SK-N-MC (cell line): ENCODE data around the gene CSTPP1.

Source experiments
- EZH2 ChIP-seq: fragments of 200-600 bp; sonication (generic); IDR thresholded peaks from one replicate; pipeline ENCODE4 v1.6.1; 2017; ENCODE audit warnings: antibody characterized with exemption
- FOXP2 ChIP-seq: optimal IDR thresholded peaks from 2 replicates; pipeline ENCODE3; 2011; ENCODE audit warnings: mild to moderate bottlenecking, moderate library complexity; ENCODE audit not compliant: insufficient read depth; ENCODE audit errors: extremely low read length, control extremely low read depth
- POLR2AphosphoS5 ChIP-seq: IDR thresholded peaks from 2 replicates; pipeline ENCODE4 v1.6.1; 2012; ENCODE audit warnings: mild to moderate bottlenecking, low read depth, low read length, borderline replicate concordance

GRCh38 chr11:46972343-46972742 lies 35.8 kb downstream of the CSTPP1 start:
- TF ChIP-seq EZH2 (no peak), POLR2AphosphoS5 (no peak), FOXP2 (no peak)
